Stimulated activated CD4-positive, alpha-beta T cell treated with anti-CD3 and anti-CD28 coated beads, Interleukin-4, amount 100 ng/mL, for 1 hour (primary cell): ENCODE data around the gene BRD4.

Experiments
- DNase-seq: peaks from one replicate; pipeline ENCODE4 v3.0.0-alpha.2; 2020

Gene BRD4

GRCh38 chr19:15247107-15248014 lies 85.0 kb downstream of the BRD4 start:
- no peak for DNase-seq

- DNase-seq = no peak
These were observed 86.2 kb downstream of the BRD4 start for GRCh38 chr19:15246198-15246481.

GRCh38 chr19:15245370-15246197 lies 86.8 kb downstream of the BRD4 start:
- DNase-seq = no peak

GRCh38 chr19:15244808-15245207 lies 87.5 kb downstream of the BRD4 start:
- no peak for DNase-seq

- no peak for DNase-seq
These were observed 88.1 kb downstream of the BRD4 start for GRCh38 chr19:15244106-15244803.

GRCh38 chr19:15243236-15243957 lies 88.9 kb downstream of the BRD4 start:
- no peak for DNase-seq

- DNase-seq = no peak
These were observed 91.0 kb downstream of the BRD4 start for GRCh38 chr19:15241259-15241910.

GRCh38 chr19:15240515-15240914 lies 91.8 kb downstream of the BRD4 start:
- no peak for DNase-seq

GRCh38 chr19:15239337-15239949 lies 92.9 kb downstream of the BRD4 start:
- DNase-seq = no peak

GRCh38 chr19:15238639-15239155 lies 93.6 kb downstream of the BRD4 start:
- DNase-seq = no peak

- no peak for DNase-seq
These were observed 94.3 kb downstream of the BRD4 start for GRCh38 chr19:15237759-15238638.

- no peak for DNase-seq
These were observed 95.5 kb downstream of the BRD4 start for GRCh38 chr19:15236886-15237285.

- no peak for DNase-seq
These were observed 96.6 kb downstream of the BRD4 start for GRCh38 chr19:15235781-15236180.

- DNase-seq = no peak
These were observed 97.8 kb downstream of the BRD4 start for GRCh38 chr19:15234431-15235130.

GRCh38 chr19:15231271-15231670 lies 101.1 kb downstream of the BRD4 start:
- DNase-seq = no peak

- DNase-seq = no peak
These were observed 105.1 kb downstream of the BRD4 start for GRCh38 chr19:15227261-15227660.

GRCh38 chr19:15225760-15226159 lies 106.6 kb downstream of the BRD4 start:
- no peak for DNase-seq

GRCh38 chr19:15223649-15224361 lies 108.5 kb downstream of the BRD4 start:
- DNase-seq = no peak
